Osteoblast (primary cell): ENCODE results near the gene RFX4. TPM values are rescaled to one million over a fixed set of nuclear protein-coding genes. Genes with fewer than 3 reads are reported as not detected.

Experiments
- DNase-seq: peaks from one replicate; pipeline ENCODE4 v3.0.0; 2011; ENCODE audit warnings: low spot score, mixed read lengths; ENCODE audit not compliant: insufficient read length; ENCODE audit errors: missing footprints
- H2AFZ ChIP-seq: 2 replicates; pipeline ENCODE4 v1.6.0; 2011; ENCODE audit warnings: mild to moderate bottlenecking, low read length
- H3K27ac ChIP-seq: 2 replicates; pipeline ENCODE4 v1.5.1; 2011; ENCODE audit warnings: mild to moderate bottlenecking, low read depth, low read length, moderate library complexity
- H3K27me3 ChIP-seq: 2 replicates; pipeline ENCODE4 v1.6.0; 2012; ENCODE audit warnings: mild to moderate bottlenecking, control low read depth, inconsistent platforms, low read length, moderate library complexity; ENCODE audit not compliant: insufficient read depth
- H3K36me3 ChIP-seq: 2 replicates; pipeline ENCODE4 v1.5.1; 2011; ENCODE audit warnings: mild to moderate bottlenecking, low read length, control low read depth, moderate library complexity; ENCODE audit not compliant: insufficient read depth
- H3K4me1 ChIP-seq: 2 replicates; pipeline ENCODE4 v1.5.1; 2011; ENCODE audit warnings: mild to moderate bottlenecking, low read length, control low read depth, moderate library complexity; ENCODE audit not compliant: insufficient read depth
- H3K4me2 ChIP-seq: 2 replicates; pipeline ENCODE4 v1.6.0; 2011; ENCODE audit warnings: mild to moderate bottlenecking, low read length; ENCODE audit not compliant: insufficient read depth
- H3K4me3 ChIP-seq: fragments of 200-600 bp; sonication (generic); 3 replicates; pipeline ENCODE4 v1.5.1; 2012; ENCODE audit warnings: mild to moderate bottlenecking, low read length, inconsistent platforms; ENCODE audit not compliant: insufficient read depth
- H3K79me2 ChIP-seq: 2 replicates; pipeline ENCODE4 v1.6.0; 2012; ENCODE audit warnings: mild to moderate bottlenecking, low read length, control low read depth, inconsistent platforms; ENCODE audit not compliant: insufficient read depth
- H3K9me3 ChIP-seq: 2 replicates; pipeline ENCODE4 v1.5.1; 2011; ENCODE audit warnings: low read depth, low read length, control low read depth
- H4K20me1 ChIP-seq: 2 replicates; pipeline ENCODE4 v1.6.0; 2012; ENCODE audit warnings: mild to moderate bottlenecking, low read length, control low read depth; ENCODE audit not compliant: insufficient read depth
- CTCF ChIP-seq: IDR thresholded peaks from 2 replicates; pipeline ENCODE4 v1.5.1; 2011; ENCODE audit warnings: mild to moderate bottlenecking, low read depth, low read length, moderate library complexity; ENCODE audit errors: extremely low read depth
- total RNA-seq: library from RNA; depleted of rRNA; stranded (reverse); fragments of >200 nt; gene quantifications from 2 replicates; pipeline ENCODE4 v1.2.3, GENCODE V29; 2012

Gene RFX4
- total RNA-seq, 1 donor = not detected

- Histone ChIP-seq H3K36me3 (no peaks in the 10 kb centered on the region), H3K27me3 (no peaks in the 10 kb centered on the region), H4K20me1 (no peaks in the 10 kb centered on the region), H3K4me1 (peaks cover 17% of the 10 kb centered on the region), H3K79me2 (peaks cover 48% of the 10 kb centered on the region), H2AFZ (peak overlapping the region; percentile 97), H3K4me2 (peak overlapping the region; percentile 97), H3K9me3 (no peaks in the 10 kb centered on the region), H3K4me3 (peak overlapping the region; percentile 86), H3K27ac (peak overlapping the region; percentile 100)
- no peak for TF ChIP-seq CTCF
- DNase-seq = no peak
Measured at GRCh38 chr12:106774808-106775524, 192.2 kb downstream of the RFX4 start.

DNA sequence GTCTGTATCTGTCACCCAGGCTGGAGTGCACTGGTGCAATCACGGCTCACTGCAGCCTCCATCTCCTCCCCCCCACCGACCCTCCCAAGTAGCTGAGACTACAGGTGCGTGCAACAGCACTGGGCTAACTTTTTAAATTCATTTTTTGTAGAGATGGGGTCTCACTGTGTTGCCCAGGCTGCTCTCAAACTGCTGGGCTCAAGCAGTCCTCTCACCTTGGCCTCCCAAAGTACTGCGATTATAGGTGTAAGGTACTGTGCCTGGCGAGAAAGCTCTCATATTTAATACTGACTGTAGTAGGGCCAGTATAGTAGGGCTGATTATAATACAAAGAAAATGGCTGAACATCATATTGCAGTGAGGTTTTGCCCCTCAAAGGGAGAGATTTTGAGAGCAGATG is 194.1 kb downstream of the RFX4 start:
- no peaks in the 10 kb centered on the region for H4K20me1 ChIP-seq
- H3K27me3 ChIP-seq = no peaks in the 10 kb centered on the region
- H3K79me2 ChIP-seq = peaks cover 64% of the 10 kb centered on the region
- no peak overlapping the region for H3K4me3 ChIP-seq
- no peaks in the 10 kb centered on the region for H3K9me3 ChIP-seq
- no peak for TF ChIP-seq CTCF
- H3K4me1 ChIP-seq = peaks cover 20% of the 10 kb centered on the region
- no peak overlapping the region for H3K27ac ChIP-seq
- no peak for DNase-seq
- H3K36me3 ChIP-seq = no peaks in the 10 kb centered on the region
- H3K4me2 ChIP-seq = no peak overlapping the region
- no peak overlapping the region for H2AFZ ChIP-seq

DNA sequence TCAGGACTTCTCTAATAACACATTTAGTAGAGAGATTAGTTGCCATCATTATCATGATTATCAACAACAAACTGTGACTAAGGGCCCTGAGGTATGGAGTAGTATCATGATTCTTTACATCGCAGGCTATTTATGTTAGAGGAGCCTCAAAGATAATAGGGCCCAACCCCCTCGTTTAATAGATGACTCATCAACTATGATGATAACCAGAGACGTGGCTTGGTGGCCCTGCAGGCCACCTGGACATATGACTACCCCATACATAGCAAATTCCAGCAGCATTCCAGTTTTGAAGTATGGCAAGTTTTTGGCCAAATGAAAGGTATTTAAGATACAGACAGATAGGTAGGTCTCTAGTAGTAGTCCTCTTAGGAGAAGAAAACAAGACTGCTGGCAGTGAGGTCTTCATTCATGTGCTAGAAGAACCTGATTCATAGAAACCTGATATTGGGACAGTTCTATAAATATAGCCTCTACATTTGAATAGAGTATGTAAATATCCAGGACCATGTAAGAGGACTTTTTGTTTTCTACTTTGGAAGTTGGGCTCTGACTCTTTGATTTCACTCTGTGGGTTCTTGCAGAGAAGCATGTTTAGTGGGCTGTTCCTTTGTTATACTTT is 197.3 kb downstream of the RFX4 start:
- peaks cover 5% of the 10 kb centered on the region for H4K20me1 ChIP-seq
- peak; percentile 74 for DNase-seq
- peaks cover 84% of the 10 kb centered on the region for H3K79me2 ChIP-seq
- no peaks in the 10 kb centered on the region for H3K27me3 ChIP-seq
- H3K4me1 ChIP-seq = peaks cover 12% of the 10 kb centered on the region
- TF ChIP-seq CTCF = no peak
- H3K27ac ChIP-seq = no peak overlapping the region
- no peaks in the 10 kb centered on the region for H3K9me3 ChIP-seq
- no peaks in the 10 kb centered on the region for H3K36me3 ChIP-seq
- H2AFZ ChIP-seq = no peak overlapping the region
- H3K4me3 ChIP-seq = no peak overlapping the region
- H3K4me2 ChIP-seq = no peak overlapping the region

- H3K27ac ChIP-seq = peak overlapping the region; percentile 33
- H3K36me3 ChIP-seq = peaks cover 4% of the 10 kb centered on the region
- H3K9me3 ChIP-seq = no peaks in the 10 kb centered on the region
- H2AFZ ChIP-seq = no peak overlapping the region
- DNase-seq = peak; percentile 44
- peaks cover 5% of the 10 kb centered on the region for H4K20me1 ChIP-seq
- peaks cover 6% of the 10 kb centered on the region for H3K4me1 ChIP-seq
- TF ChIP-seq CTCF = no peak
- H3K27me3 ChIP-seq = no peaks in the 10 kb centered on the region
- H3K79me2 ChIP-seq = peaks cover 59% of the 10 kb centered on the region
- H3K4me3 ChIP-seq = no peak overlapping the region
- no peak overlapping the region for H3K4me2 ChIP-seq
Measured at GRCh38 chr12:106782619-106783018, 199.8 kb downstream of the RFX4 start.
